Posterior cingulate gyrus (tissue), 11 donors: ENCODE data around the gene CSRP1.
"Not testable (repeated sequence)": the region's sequence is repeated elsewhere in the genome, so short reads cannot be mapped to it uniquely, and the experiment has no call there.

Experiments
- DNase-seq, 10 donors: peaks; one replicate each; pipeline versions ENCODE4 v3.0.0 to v3.0.0-alpha.2; 2020 to 2021; ENCODE audit warnings: mixed read lengths in 3 of 10
- intact Hi-C: fragments of 100-400 bp; cut with DNase I; formaldehyde crosslinking; loops from one replicate; pipeline ENCODE4 v1.15.1; 2023

CSRP1 gene

DNA sequence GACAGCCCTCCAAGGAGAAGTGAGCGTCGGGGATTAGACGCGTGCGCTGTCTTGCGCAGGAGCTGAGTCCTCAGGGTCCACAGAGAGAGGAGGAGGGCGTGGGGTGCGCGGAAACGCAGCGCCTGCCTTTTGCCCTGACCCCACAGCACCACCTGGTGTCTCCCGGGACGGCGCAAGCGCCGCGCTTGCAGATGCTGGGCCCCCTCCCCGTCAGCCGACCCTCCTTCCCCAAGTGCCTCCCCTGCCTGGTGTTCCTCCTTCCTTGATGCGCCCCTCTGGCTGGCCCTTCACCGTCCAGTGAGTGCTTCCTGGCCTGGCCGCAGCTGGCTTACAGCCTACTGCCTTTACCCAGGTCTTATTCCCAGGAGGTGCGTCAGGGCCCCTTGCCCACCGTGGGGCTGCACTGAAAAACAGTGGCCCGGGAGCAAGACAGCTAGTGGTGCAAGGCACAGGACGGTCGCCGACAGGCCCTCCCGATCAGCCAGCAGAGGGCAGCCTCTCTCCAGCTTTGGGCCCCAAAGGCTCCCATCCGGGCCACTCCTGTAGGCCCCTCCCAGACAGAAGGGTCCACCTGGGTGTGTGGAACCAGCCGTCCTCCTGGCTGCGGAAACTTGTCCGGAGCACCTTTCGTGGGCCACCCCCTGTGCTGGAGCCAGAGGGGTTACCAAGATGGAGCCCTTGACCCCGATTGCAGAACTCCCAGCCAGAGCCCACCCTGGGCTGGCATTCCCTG lies 25.0 kb downstream of the CSRP1 start:
- intact Hi-C loops = loop anchor here (1.0 to 5.0 kb wide), 2 partner anchors 31 to 35 kb away; no protein-coding TSS in a partner anchor
- peak; percentile 80 to 98 (median 91) for DNase-seq

- intact Hi-C loops = loop anchor here (5.0 kb wide), 1 partner anchor 34 kb away; no protein-coding TSS in a partner anchor
Measured at GRCh38 chr1:201481004-201481380, 25.9 kb downstream of the CSRP1 start.

DNA sequence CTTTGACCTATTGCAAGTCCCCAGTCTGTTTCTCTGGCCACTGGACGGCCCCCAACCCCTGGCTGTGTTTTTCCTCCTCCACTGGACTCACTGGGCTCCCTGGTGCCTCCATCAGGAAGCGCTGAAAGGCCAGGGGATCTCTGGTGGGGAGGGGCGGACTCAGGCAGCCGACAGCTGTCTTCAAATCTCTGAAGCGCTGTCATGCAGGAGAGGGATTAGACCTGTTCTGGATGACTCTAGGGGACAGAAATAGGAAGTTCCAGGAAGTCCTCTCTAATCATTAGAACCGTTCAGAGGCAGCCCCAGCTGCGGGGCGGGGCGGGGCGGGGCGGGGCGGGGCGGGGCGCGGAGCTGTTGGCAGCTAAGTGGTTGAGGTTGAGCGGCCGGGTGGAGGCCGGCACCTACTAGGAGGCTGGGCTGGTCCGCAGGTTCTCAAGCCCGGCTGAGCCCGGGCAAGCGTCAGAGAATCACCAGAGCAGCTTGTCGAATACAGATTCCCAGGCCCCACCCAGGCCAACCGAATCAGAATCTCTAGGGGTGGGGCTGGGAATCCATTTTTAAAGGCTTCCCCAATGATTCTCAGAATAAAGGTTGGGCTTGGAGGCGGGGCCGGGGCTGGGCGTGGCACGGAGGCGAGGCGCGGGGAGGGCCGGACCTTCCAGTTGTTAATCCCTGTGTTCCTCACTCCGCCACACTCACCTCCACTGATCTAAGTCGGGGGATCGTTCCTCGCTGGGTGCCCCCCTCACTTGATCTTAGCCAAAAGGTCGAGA lies 26.5 kb downstream of the CSRP1 start:
- intact Hi-C loops = loop anchor here (5.0 kb wide), 1 partner anchor 33 kb away; no protein-coding TSS in a partner anchor

More at GRCh38 chr1:201481004-201481380, 25.9 kb downstream of the CSRP1 start:
- peak in 3 of 10 donors; percentile 42 to 76 (median 69) for DNase-seq

DNA sequence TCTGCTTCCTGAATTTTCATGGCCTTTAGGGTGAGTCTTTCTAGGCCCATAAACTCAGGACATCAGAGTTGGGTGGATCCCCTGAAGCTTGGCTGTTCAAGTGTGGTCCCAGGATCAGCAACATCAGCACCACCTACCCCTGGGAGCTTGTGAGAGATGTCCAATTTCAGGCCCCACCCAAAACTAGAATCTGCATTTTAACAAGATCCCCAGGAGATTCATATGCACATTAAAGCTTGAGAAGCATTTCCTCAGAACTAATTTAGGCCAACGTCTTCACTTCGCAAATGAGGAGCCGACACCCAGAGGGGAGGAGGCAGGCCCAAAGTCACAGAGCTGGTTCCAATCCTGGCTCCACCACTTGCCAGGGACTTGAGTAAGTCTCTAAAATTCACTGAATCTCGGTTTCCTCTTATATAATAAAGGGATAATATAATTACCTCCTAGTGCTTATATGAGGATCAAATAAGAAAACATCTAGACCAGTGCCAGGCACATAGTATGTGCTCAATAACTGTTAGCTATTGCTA lies 27.7 kb downstream of the CSRP1 start:
- DNase-seq = peak in 2 of 10 donors; percentile 37 to 61
- intact Hi-C loops = no loop called here

More for the DNA sequence above, 26.5 kb downstream of the CSRP1 start:
- peak in 6 of 10 donors; percentile 43 to 91 (median 70) for DNase-seq

DNA sequence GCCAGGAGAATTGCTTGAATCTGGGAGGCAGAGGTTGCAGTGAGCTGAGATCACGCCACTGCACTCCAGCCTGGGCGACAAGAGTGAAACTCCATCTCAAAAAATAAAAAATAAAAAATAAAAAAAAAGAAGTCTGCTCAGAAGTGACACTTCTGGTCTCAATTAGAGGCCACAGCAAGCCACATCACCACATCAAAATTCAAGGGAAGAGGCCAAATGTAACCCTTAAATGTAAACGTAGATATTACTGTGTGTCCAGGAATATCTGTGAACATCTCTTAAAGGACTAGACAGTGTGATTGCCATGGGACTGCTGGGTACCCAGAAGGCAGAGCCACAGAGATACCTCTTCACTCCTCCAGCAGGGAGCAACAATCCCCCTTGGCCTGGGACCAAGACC lies 28.3 kb downstream of the CSRP1 start:
- intact Hi-C loops = not testable (repeated sequence)
- peak in 2 of 10 donors; percentile 7 to 22 for DNase-seq

DNA sequence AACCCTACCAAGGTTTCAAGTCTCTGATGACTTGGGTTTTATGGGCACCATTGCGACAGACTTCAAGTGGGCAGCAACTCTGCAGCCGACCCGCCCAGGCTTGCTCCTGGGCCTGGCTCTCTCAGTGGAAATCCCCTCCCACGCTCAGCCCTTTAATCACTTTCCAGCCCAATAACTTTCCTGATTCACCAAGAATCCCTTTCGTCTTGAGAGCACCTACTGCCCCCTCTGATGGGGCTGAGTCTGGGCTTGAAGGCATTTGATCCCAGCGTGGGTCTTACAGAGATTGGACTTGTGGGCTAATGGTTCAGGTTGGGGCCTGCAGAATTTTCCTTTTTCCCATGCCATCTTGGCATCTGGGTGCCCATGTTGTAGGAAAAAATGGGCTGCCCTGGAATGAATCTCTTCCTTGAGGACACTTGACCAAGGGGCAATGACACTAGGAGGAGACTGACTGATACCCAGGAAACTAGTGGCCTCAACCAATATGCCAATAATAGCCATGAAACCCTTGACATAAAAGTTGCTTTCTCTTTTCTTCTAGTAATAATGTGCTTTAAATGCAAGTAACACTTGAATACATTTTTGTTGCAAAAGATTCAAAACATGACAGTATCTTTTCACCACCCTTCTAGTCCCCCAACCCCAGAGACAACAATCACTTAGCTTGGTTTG lies 30.1 kb downstream of the CSRP1 start:
- DNase-seq = peak in 1 of 10 donors; percentile 13
- intact Hi-C loops = no loop called here

- peak in 2 of 10 donors; percentile 11 to 59 for DNase-seq
- intact Hi-C loops = no loop called here
Measured at GRCh38 chr1:201475915-201476669, 30.8 kb downstream of the CSRP1 start.

- no peak for DNase-seq
- intact Hi-C loops = no loop called here
Measured at GRCh38 chr1:201475130-201475529, 31.8 kb downstream of the CSRP1 start.

- no peak for DNase-seq
Measured at GRCh38 chr1:201473296-201473695, 33.6 kb downstream of the CSRP1 start.

DNA sequence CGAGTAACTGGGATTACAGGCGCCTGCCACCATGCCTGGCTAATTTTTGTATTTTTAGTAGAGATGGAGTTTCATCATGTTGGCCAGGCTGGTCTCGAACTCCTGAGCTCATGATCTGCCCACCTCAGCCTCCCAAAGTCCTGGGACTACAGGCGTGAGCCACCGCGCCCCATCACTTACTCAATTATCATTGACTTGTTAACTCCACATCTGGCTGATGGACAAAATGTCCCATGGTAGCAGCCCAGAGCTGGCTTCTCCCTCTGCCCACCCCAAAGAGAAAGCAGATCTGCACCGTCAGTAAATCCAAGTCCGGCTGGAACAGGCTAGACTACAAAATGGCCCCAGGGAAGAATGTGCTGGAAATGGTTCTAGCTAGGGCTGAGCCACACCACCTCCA lies 34.6 kb downstream of the CSRP1 start:
- peak in 3 of 10 donors; percentile 41 to 66 (median 47) for DNase-seq
- intact Hi-C loops = not testable (repeated sequence)

More at GRCh38 chr1:201473296-201473695, 33.6 kb downstream of the CSRP1 start:
- intact Hi-C loops = no loop called here

- peak in 2 of 10 donors; percentile 12 to 18 for DNase-seq
- intact Hi-C loops = no loop called here
Measured at GRCh38 chr1:201471772-201472171, 35.2 kb downstream of the CSRP1 start.

GRCh38 chr1:201470581-201470980 lies 36.3 kb downstream of the CSRP1 start:
- DNase-seq = peak in 3 of 10 donors; percentile 20 to 62 (median 39)
- intact Hi-C loops = no loop called here

GRCh38 chr1:201469645-201470074 lies 37.3 kb downstream of the CSRP1 start:
- DNase-seq = no peak
- intact Hi-C loops = loop anchor here (1.0 kb wide), 1 partner anchor 21 kb away; no protein-coding TSS in a partner anchor

DNA sequence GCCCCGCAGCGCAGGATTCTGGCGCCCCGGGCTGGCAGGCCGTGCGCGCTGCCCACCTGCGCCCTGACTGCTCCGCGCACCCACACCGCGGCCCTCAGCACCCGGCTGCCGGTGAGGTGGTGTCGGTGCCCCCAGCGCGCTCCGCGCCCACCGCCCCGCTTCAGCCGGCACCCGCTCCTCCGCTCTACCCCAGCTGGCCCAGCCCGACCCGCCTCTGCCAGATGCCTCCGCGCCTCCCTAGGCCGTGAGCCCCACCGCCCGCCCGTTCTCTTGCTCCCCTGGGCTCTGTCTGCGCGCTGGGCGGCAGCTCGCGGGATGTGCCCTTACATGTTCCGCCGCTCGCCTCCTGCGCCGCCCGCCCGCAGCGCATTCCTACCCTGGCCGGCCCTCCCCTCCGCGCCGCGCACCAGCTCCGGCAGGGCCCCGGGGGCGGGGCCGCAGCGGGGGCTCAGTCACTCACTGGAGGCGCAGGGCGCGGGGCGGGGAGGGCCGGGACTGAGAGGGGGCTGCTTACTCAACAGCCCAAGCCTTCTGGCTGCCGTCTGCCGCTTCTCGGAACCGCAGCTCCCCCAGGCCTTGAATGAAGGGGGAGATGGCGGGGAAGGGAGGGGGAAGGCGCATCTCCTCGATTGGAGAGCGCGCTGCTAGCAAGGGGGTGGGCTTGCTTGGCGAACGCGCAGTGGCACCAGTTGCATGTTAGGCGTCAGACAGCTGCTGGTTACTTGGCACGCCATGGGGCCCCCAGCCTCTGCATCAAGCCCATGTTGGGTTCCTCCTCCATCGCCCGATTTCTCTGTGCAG lies 37.9 kb downstream of the CSRP1 start, which contains the start of gene PHLDA3:
Gene PHLDA3 (minus strand): TSS at position 345 of the 801 bp plus-strand sequence. CDS start 402 bp downstream, outside the sequence.
- DNase-seq = peak; percentile 82 to 99 (median 90)
- intact Hi-C loops = loop anchor here (1.0 kb wide), 1 partner anchor 21 kb away; no protein-coding TSS in a partner anchor

GRCh38 chr1:201468501-201468843 lies 38.5 kb downstream of the CSRP1 start:
- peak in 4 of 10 donors; percentile 37 to 89 (median 84) for DNase-seq
- intact Hi-C loops = no loop called here

- no peak for DNase-seq
- intact Hi-C loops = no loop called here
Measured at GRCh38 chr1:201466492-201466891, 40.4 kb downstream of the CSRP1 start.

DNA sequence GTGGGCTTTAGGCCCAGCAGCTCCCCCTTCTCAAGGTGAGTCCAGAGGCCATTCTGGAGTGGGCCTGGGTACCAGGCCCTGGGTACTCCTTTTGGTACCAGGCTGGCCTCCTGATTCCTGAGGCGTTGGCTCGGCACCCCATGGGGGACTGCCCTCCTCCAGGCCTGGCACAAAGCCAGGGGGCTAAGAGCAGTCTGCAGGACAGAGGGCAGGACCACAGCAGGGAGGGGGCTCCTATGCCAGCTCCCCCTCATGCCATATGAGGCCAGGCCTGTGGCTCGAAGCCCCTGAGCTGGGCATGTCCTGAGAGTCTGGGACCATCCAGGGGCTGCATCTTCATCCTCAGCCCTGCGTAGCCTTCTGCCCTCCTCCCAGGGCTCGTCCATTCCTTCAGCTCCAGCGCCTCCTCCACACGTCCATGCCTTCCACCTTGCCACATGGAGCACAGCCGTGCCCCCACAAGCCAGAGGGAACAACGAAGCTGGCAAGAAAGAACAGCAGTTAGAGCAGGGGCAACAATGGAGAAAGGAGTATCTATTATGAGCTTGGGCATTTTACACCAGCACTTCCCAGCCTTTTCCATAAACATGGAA lies 41.1 kb downstream of the CSRP1 start:
- peak in 2 of 10 donors; percentile 66 for DNase-seq
- intact Hi-C loops = no loop called here

DNA sequence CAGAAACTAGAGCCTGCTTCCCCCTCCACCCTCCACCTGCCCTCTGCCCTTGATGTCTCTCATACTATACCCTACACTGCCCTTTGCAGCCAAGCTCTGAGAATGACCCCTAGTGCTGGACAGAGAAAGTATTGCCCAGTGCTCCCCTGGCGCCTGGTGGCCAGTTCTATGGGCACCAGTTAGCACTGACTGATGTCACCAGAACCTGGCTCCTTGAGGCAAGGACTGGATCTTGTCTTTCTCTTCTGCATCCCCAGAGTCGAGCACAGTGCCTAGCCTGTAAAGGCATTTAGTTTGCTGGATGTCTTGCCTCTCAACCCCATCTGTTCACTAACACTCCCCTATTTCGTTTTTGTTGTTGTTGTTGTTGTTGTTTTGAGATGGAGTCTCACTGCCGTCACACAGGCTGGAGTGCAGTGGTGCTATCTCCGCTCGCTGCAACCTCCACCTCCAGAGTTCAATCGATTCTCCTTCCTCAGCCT lies 43.8 kb downstream of the CSRP1 start:
- DNase-seq = peak in 8 of 10 donors; percentile 56 to 95 (median 71)
- intact Hi-C loops = loop anchor here (1.0 kb wide), 1 partner anchor 15 kb away; no protein-coding TSS in a partner anchor
